ENCODE measurements around the gene KBTBD4. TPM values are rescaled to one million over a fixed set of nuclear protein-coding genes. Genes with fewer than 3 reads are reported as not detected.

The KBTBD4 gene
- total RNA-seq, 1 experiment from 2014 or later, result 13.2 TPM

GRCh38 chr11:47606731-47607130 lies 28.0 kb upstream of the KBTBD4 start:
- DNase-seq (ENCODE audit: low read depth, low spot score) (no peak), ATAC-seq (no peak)
- Histone ChIP-seq H3K27me3 (ENCODE audit: insufficient read depth, low read length) (no peaks in the 10 kb centered on the region; the same call in 1 of the 2 replicates), H2AFZ (ENCODE audit: low read depth, low read length, poor library complexity, severe bottlenecking) (no peak overlapping the region), H3K4me2 (ENCODE audit: low read length) (no peak overlapping the region), H3K27ac (ENCODE audit: low read depth, low read length) (no peak overlapping the region), H3K79me2 (ENCODE audit: insufficient read depth, low read length) (no peaks in the 10 kb centered on the region), H3K4me3 (replicated peaks in 1 of 2; ENCODE audit: low read depth in 1 of 2, low read length in 2 of 2) (no peak overlapping the region), H3K9me2 (ENCODE audit: insufficient read depth) (no peaks in the 10 kb centered on the region), H3K9me3 (ENCODE audit: control insufficient read depth in 1 of 2, insufficient read depth in 1 of 2, low read depth in 1 of 2, low read length in 2 of 2) (no peaks in the 10 kb centered on the region), H3K4me1 (ENCODE audit: control insufficient read depth in 1 of 2, insufficient read depth in 2 of 2, low read length in 2 of 2) (no peaks in the 10 kb centered on the region), H3K36me3 (ENCODE audit: control insufficient read depth in 1 of 2, insufficient read depth in 2 of 2, low read length in 2 of 2) (no peaks in the 10 kb centered on the region), H4K20me1 (ENCODE audit: insufficient read depth) (no peaks in the 10 kb centered on the region), H3K9ac (ENCODE audit: low read length) (no peak overlapping the region)
- ChIA-PET RAD21 (ENCODE audit: low non-redundant PET in 1 of 2, low total read pairs in 2 of 2, uncharacterized antibody in 2 of 2, unreplicated experiment in 2 of 2) (no interaction called here), POLR2A (no interaction called here), CTCF (no interaction called here)
- no TSS peak for BruUV-seq (replicated peaks)
- intact Hi-C loops (cut with micrococcal nuclease), result no loop called here
- TF ChIP-seq POLR2A (IDR thresholded peaks at IDR 0.05; ENCODE audit: borderline replicate concordance, extremely low read depth, insufficient read depth, insufficient read length) (no peak), JUND (IDR thresholded peaks at IDR 0.05) (no peak), SP1 (IDR thresholded peaks at IDR 0.05; ENCODE audit: low read depth) (no peak), REST (IDR thresholded peaks at IDR 0.05; ENCODE audit: low read depth) (no peak), RAD21 (IDR thresholded peaks at IDR 0.05; ENCODE audit: low read depth) (no peak), SRF (IDR thresholded peaks at IDR 0.05; ENCODE audit: low read depth) (no peak), ATF3 (IDR thresholded peaks at IDR 0.05) (no peak), SIN3A (IDR thresholded peaks at IDR 0.05; ENCODE audit: low read depth) (no peak), MAX (IDR thresholded peaks at IDR 0.05) (no peak), ZBTB33 (IDR thresholded peaks at IDR 0.05; ENCODE audit: extremely low read depth, insufficient replicate concordance, low read length) (no peak), POLR2AphosphoS5 (IDR thresholded peaks at IDR 0.05; ENCODE audit: low read depth, low read length) (no peak), EZH2phosphoT487 (IDR thresholded peaks at IDR 0.05; ENCODE audit: borderline replicate concordance) (no peak), ELF1 (IDR thresholded peaks at IDR 0.05; ENCODE audit: borderline replicate concordance, low read depth) (no peak), TCF7L2 (IDR thresholded peaks at IDR 0.05; ENCODE audit: borderline replicate concordance, extremely low read depth, insufficient read depth, insufficient read length) (no peak), CEBPB (IDR thresholded peaks at IDR 0.05; ENCODE audit: low read depth) (no peak)

Data from HCT116 (cell line).